Neural progenitor cell (in vitro differentiated cells): ENCODE measurements around the gene USP7.

Source experiments
- CTCF ChIP-seq: fragments of 200-600 bp; sonication (generic); IDR thresholded peaks from 2 replicates; pipeline ENCODE4 v1.5.1; 2017; ENCODE audit warnings: antibody characterized with exemption, mild to moderate bottlenecking
- EZH2 ChIP-seq: fragments of 200-600 bp; sonication (generic); IDR thresholded peaks from 2 replicates; pipeline ENCODE4 v1.6.1; 2017; ENCODE audit warnings: antibody characterized with exemption, mild to moderate bottlenecking, moderate library complexity

GRCh38 chr16:8943001-8943763 lies 20.5 kb downstream of the USP7 start:
- no peak for TF ChIP-seq CTCF
- TF ChIP-seq EZH2, result no peak
